Fibroblast of skin of left biceps (primary cell): ENCODE measurements around the gene ABCF2.

Source experiments
- DNase-seq, 2 experiments: peaks; one replicate each; pipeline ENCODE4 v3.0.0-alpha.2; 2013; ENCODE audit warnings: low read depth in 2 of 2

The ABCF2 gene

DNA sequence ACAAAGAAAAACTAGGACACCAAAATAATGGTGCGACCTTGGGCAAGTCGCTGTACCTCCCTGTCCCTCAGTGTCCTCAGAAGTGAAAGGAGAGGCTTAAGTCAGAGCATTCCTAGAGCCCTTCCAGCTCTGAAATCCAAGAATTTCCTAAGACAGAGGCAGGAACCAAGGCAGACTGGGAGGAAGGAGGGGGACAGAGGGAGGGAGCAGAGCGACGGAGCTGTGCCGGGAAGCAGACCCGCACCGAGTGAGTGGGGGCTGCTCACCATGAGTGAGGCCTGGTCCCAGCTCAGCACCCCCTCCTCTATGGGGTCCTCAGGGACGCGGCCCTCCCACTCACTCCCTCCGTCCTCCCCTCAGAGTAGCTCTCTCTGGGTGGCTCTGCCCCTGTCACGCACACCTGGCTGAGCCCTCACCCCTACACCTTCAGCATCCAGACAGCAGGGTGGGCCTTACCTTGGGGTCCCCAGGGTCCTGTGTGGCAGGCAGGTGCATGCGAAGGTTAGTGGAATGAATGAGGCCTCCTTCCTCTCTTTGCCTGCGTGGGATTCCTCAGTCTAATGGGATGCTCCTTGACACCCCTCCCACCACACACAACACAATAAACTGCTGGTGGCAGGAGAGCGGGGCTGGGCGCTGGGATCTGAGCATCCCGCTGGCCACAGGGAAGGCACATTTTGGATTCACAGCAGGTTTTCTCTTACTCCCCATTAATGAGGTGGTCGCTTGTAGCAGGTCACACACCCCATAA is 26.1 kb upstream of the ABCF2 start:
- no peak for DNase-seq

- DNase-seq = no peak
Measured at GRCh38 chr7:151252561-151252835, 25.5 kb upstream of the ABCF2 start.

- peak in 1 of 2 experiments; percentile 39 for DNase-seq
Measured at GRCh38 chr7:151251689-151252560, 24.9 kb upstream of the ABCF2 start.

DNA sequence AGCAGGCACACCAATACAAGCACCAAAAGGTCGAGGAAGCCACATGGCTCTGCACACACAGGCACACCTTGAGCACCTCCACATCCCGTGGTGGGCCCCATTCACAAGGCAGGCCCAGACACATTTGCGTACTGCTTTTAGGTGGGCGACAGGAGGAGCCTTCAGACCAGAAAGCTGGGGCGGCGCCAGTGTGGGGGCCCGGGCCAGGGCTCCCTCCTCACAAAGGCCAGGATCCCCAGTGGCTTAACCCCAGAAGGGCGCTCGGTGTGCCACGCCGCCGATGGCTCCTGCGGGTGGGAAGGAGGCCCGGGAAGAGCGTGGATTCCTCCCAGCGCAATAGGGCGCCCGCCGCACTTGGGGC is 24.3 kb upstream of the ABCF2 start:
- peak in 1 of 2 experiments; percentile 5 for DNase-seq

DNA sequence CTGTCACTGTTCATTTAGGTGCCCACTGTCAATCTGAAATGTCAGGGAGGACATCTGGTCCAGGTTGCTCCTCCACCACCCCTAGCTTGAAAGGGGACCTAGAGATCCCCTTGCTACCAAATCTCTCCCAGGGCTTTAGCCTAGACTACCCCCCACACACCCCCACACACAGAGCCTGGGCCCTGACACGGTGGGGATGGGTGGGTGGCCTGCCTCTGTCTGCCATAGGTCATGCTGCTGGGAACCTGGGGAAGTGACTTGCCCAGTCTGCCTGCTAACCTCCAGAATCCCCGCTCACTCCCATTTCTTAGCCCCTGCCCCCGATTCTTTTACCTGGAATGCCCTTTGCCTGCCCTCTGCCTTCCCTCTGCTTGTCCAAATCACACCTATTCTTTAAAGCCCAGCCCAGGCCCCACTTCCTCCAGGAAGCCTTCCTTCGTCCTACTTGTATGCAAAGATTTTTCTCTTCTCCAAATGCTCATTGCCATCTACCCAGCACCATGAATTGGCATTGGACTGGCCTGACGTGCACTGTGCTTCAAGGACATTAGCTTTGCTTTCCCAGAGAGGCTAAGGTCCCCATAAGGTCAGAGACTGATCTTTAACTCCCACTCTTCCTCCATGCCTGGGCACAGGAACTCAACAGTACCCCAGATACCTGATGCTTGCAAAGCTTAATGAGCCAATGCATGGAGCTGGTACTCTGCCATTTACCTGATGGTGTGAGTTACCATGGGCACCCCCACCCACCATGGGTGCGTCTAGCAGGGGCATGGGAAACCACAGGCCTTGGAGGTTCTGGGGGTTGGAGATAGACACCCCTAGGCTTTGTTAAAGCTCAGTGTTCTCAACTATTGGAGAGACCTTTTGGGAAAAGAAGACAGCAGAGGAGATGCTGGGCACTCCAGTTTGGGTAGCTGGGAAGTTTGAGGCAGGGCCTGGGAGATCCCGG is 23.5 kb upstream of the ABCF2 start:
- DNase-seq = no peak

DNA sequence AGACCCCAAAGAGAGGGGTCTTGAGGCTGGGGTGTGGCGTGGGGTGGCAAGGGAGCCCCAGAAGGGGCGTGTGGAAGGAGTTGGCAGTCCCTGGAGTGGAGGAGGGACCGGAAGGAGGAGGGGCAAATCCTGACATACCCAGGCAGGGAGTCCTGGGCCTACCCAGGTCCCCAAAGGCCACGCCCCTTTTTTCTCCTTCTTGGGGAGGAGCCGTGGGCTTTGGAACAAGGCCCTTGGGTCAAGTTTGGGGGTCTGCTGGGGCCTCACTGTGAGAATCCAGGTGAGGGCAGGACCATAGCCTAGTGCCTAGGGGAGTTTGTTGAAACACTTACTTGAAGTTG is 22.7 kb upstream of the ABCF2 start:
- peak in 1 of 2 experiments; percentile 18 for DNase-seq

- peak in 1 of 2 experiments; percentile 11 for DNase-seq
Measured at GRCh38 chr7:151249034-151249731, 22.2 kb upstream of the ABCF2 start.

DNA sequence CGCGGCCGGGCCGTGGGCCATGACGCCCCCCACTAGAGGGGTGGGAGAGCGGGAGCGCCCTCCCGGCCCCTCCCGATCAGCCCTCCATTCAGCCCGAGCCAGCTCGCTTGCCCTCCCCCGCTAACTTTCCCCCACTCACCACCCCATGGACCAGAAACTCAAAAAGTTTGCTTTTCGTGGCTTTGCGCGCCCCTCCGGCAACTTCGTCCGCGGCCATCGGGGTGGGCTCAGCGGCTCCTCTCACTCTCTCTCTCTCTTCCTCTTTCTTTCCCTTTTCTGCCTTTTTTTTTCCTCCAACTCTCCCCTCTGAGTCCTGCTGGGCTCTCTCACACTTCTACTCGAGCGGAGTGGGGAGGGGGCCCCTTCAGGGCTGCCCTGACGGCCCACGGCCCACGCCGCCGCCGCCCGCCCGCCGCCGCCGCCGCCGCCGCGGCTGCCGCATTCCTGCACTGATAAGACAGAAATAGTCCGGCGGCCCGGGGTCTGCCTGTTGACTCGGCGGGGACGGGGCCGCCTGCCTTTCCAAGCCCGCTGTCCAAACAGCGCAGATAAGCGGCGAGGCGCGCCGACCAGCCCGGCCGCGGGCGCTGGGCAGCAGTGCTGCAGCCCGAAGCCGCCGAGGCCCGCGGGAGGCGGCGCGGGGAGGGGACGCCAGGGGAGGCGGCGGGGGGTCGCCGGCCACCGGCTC is 21.5 kb upstream of the ABCF2 start, which contains the start of gene SMARCD3:
SMARCD3 (minus strand) TSS at position 349 of the 688 bp plus-strand sequence; CDS start at position 217, 132 bp downstream.
- peak in 1 of 2 experiments; percentile 28 for DNase-seq

- no peak for DNase-seq
Measured at GRCh38 chr7:151247611-151248345, 20.8 kb upstream of the ABCF2 start.

DNA sequence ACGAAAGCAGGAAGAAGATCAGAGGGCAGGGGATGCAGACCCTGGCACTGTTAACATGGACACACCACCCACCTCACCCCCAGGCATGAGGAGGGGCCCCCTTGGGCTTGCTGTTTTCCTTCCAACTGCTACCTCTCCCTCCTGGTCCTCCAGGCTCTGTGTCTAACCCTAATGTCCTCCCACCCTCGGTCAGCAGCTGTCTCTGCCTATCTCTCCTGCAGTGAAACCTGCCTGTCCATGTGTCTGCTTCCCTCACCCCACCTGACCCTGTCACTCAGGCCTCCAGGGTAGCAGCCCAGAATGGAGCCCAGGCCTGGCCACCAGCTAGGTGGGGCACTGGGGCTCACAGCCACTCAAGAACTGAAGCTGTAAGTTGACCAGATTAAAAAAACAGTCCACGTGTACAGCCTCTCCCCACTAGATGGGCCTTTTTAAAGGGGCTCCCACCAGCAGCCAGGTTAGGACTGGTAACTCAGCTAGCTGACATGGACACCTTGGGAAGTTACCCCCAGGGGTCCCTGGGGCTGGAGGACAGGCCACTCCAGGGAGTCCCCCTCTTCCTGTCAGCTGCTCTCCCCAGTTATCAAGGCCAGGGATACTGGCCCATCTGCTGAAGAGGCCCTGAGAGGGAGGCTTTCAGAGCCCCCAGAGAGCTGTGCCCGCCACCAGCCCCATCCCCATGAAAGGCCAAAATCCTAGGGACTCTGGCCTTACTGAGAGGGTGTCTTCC is 20.0 kb upstream of the ABCF2 start:
- no peak for DNase-seq

DNA sequence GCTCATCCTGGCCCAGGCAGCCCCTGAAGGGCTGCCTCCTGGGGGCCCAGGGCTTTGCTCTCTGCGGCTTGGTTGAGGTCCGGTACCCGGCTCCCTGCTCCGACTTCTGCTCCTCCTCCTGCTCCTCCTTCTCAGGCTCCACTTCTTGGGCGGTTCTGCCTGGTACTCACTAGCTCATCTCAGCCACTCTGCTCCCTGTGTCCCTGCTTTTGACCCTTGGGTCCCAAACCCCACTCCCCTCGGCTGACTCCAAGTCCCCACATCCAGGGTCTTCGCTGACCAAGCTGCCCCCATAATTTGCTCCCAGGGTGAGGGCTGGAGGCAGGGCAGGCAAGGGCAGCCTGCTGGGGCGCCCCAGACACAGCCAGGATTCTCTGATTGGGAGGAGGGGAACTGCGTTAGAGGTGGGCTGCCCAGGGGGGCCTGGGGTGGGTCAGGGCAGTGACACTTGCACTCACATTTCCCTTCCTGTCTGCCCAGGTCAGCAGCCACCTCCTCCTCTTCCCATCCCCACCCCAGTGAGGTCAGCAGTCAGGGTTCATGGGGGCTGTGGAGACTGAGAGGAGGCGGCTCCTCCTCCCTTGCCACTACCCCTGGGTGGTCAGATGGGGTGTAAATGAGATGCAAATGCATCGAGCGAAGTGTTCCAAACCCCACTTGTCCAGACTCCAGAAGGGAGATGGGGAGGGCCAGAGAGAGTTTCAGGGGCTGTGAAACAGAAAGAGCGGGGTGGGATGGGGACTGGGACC is 19.3 kb upstream of the ABCF2 start:
- DNase-seq = no peak

- DNase-seq = no peak
Measured at GRCh38 chr7:151245360-151246101, 18.5 kb upstream of the ABCF2 start.

DNA sequence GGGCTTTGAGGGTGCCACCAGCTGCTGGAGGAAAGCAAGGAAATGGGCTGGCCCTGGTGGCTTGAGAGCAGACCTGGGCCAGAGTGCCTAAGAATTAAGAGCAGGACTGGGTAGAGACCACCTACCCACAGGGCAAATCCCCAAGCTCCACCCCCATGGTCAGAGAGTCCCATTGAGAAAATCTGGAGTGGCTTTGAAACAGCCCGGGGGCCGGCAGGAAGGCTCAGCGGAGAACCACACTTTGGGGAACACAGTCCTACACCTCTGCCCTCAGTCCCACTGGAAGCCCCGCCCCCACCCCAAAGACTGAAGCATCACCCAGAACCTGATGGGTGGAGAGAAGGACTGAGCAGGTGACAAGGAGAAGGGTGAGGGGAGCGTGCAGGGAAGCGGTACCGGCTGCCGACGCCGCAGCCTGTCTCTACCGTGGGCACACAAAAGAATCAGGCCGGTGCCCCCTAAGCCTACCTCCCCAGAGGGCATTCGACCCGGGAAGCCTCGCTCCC is 17.9 kb upstream of the ABCF2 start:
- DNase-seq = no peak

- peak in 1 of 2 experiments; percentile 6 for DNase-seq
Measured at GRCh38 chr7:151244196-151244840, 17.3 kb upstream of the ABCF2 start.

DNA sequence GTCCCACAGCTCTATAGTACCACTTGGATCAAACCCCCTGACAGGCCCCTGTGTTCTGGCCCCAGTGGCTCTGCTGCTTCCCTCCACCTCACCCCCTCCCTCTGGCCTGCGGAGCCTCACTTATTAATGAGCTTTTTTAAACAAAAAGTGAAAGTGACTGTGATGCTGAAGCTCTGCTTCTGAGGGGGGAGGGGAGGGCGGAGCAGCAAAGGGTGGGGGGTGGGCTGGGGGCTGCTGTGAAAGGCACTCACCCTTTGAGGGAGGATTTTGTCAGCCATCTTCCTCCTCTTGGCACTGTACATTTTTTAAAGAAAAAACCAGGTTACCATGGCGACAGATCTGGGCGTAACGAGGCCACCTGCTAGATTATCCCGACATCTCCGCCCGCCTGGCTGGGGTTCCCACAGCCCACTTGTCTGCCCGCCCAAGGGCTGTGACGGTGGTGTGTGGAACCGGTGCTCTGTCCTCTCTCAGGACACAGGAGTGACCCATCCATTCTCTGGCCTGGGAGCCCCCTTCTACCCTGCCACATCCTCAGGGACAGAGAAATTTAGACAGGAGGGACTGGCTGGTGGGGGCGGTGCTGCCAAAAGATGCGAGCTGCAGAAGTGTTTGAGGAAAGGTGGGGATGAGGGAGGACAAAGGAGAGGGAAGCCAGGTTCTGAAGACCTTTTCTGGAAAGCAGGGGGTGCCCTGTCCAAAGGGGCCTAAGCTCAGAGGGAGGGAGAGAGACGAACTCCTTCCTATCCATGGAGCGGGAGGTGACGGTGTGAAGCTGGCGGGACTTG is 16.6 kb upstream of the ABCF2 start:
- no peak for DNase-seq

DNA sequence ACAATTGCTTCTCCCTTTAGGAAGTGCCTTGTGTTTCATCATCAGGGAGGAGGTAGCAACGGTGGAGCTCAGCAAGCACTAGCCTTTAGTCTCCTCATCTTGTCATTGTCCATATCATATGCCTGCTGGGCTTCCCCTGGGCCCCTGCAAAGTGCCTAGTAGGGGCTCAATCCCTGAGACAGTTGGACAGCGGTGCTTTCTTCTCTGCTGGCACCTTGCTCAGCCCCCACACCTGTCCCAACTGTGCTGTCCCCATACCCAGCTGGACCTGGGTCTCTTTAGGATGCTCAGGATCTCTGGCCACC is 16.0 kb upstream of the ABCF2 start:
- DNase-seq = no peak
